Large intestine (tissue), 12 donors: Measurements from ENCODE around the gene SLC45A3. TPM values are rescaled to one million over a fixed set of nuclear protein-coding genes. Genes with fewer than 3 reads are reported as not detected.
"Not testable (repeated sequence)": the region's sequence is repeated elsewhere in the genome, so short reads cannot be mapped to it uniquely, and the experiment has no call there.

Experiments
- DNase-seq, 2 donors: peaks; one replicate each; pipeline versions ENCODE4 v3.0.0 to v3.0.0-alpha.2; 2013
- H3K27ac ChIP-seq: one replicate; pipeline ENCODE4 v1.5.1; 2013; ENCODE audit warnings: low read length
- H3K27me3 ChIP-seq: 2 replicates; pipeline ENCODE4 v1.6.1; 2013; ENCODE audit warnings: low read length; ENCODE audit not compliant: control insufficient read depth, insufficient read depth
- H3K36me3 ChIP-seq: 2 replicates; pipeline ENCODE4 v1.6.1; 2013; ENCODE audit warnings: low read length; ENCODE audit not compliant: control insufficient read depth, insufficient read depth
- H3K4me1 ChIP-seq: one replicate; pipeline ENCODE4 v1.6.1; 2013; ENCODE audit warnings: low read length; ENCODE audit not compliant: control insufficient read depth, insufficient read depth
- H3K4me3 ChIP-seq: one replicate; pipeline ENCODE4 v1.5.1; 2013; ENCODE audit warnings: low read length
- H3K9me3 ChIP-seq: one replicate; pipeline ENCODE4 v1.6.1; 2013; ENCODE audit warnings: mild to moderate bottlenecking, low read depth, low read length, moderate library complexity; ENCODE audit not compliant: control insufficient read depth
- WGBS: methylation state at CpG from one replicate; pipeline ENCODE4 v1.1.5; 2013; ENCODE audit warnings: low lambda C conversion rate; ENCODE audit not compliant: insufficient coverage; 5-methylcytosine and 5-hydroxymethylcytosine counted together
- long read RNA-seq, 11 donors: transcript quantifications; one replicate each; lab custom pipeline, GENCODE V29; 2026
- polyA plus RNA-seq: library from polyadenylated mRNA; unstranded; fragments of 120-200 nt; gene quantifications from one replicate; pipeline ENCODE4 v1.2.1, GENCODE V29; 2013

SLC45A3 gene
- polyA plus RNA-seq: 9.3 TPM
- long read RNA-seq, donor 1, partial matches to known transcripts: 0 of 3 reads
- long read RNA-seq, donor 1, other reads (novel, unspliced or antisense): 0 of 3 reads
- long read RNA-seq, donor 2: 0 reads
- long read RNA-seq, donor 3: 0 reads
- long read RNA-seq, donor 4: 0 reads
- long read RNA-seq, donor 5, partial matches to known transcripts: 0 of 2 reads
- long read RNA-seq, donor 5, other reads (novel, unspliced or antisense): 0 of 2 reads
- long read RNA-seq, donor 6: 0 reads
- long read RNA-seq, donor 7, partial matches to known transcripts: 0 of 1 reads
- long read RNA-seq, donor 7, other reads (novel, unspliced or antisense): 0 of 1 reads
- long read RNA-seq, donor 8: 0 reads
- long read RNA-seq, donor 9: 0 reads
- long read RNA-seq, donor 10: 0 reads
- long read RNA-seq, donor 11, partial matches to known transcripts: 0 of 1 reads
- long read RNA-seq, donor 11, other reads (novel, unspliced or antisense): 0 of 1 reads

GRCh38 chr1:205680073-205680851 is at the start of gene SLC45A3:
Gene SLC45A3 (minus strand): TSS chr1:205680509. CDS start chr1:205664656, 15,853 bp downstream.
- peak within 1 kb of the TSS; percentile 56 for H3K4me3 ChIP-seq
- H3K27ac ChIP-seq: peak within 1 kb of the TSS; percentile 90
- no peaks in the 10 kb centered on the region for H3K27me3 ChIP-seq
- DNase-seq: peak in 1 of 2 donors; percentile 62
- H3K36me3 ChIP-seq: no peaks in the 10 kb centered on the region
- WGBS: 0% methylated on average over 1 of the region's 86 CpGs
- no peaks in the 10 kb centered on the region for H3K9me3 ChIP-seq
- peaks cover 44% of the 10 kb centered on the region for H3K4me1 ChIP-seq

- Histone ChIP-seq H3K4me3 (no peak overlapping the region), H3K9me3 (no peaks in the 10 kb centered on the region), H3K4me1 (peaks cover 6% of the 10 kb centered on the region), H3K36me3 (peaks cover 16% of the 10 kb centered on the region), H3K27me3 (no peaks in the 10 kb centered on the region), H3K27ac (no peak overlapping the region)
- peak in 1 of 2 donors; percentile 55 for DNase-seq
- 0% methylated on average over 1 of the region's 4 CpGs for WGBS
Measured at GRCh38 chr1:205726619-205727125, 46.4 kb upstream of the SLC45A3 start.

GRCh38 chr1:205725514-205725913 is 45.2 kb upstream of the SLC45A3 start:
- DNase-seq: no peak
- H3K27ac ChIP-seq: no peak overlapping the region
- H3K36me3 ChIP-seq: peaks cover 23% of the 10 kb centered on the region
- H3K9me3 ChIP-seq: peaks cover 2% of the 10 kb centered on the region
- H3K4me1 ChIP-seq: peaks cover 6% of the 10 kb centered on the region
- 43% methylated on average over 1 of the region's 1 CpG for WGBS
- no peak overlapping the region for H3K4me3 ChIP-seq
- H3K27me3 ChIP-seq: no peaks in the 10 kb centered on the region

- peaks cover 48% of the 10 kb centered on the region for H3K36me3 ChIP-seq
- not testable (repeated sequence) for H3K9me3 ChIP-seq, H3K27ac ChIP-seq, H3K4me1 ChIP-seq, DNase-seq, H3K27me3 ChIP-seq, H3K4me3 ChIP-seq
- no CpG with 5 or more reads among the region's 2 CpGs for WGBS
Measured at GRCh38 chr1:205720740-205721139, 40.4 kb upstream of the SLC45A3 start.

GRCh38 chr1:205719762-205720161 is 39.5 kb upstream of the SLC45A3 start:
- no peak overlapping the region for H3K4me3 ChIP-seq
- H3K9me3 ChIP-seq: peaks cover 2% of the 10 kb centered on the region
- H3K36me3 ChIP-seq: peaks cover 49% of the 10 kb centered on the region
- peaks cover 6% of the 10 kb centered on the region for H3K4me1 ChIP-seq
- H3K27me3 ChIP-seq: no peaks in the 10 kb centered on the region
- DNase-seq: no peak
- H3K27ac ChIP-seq: no peak overlapping the region

GRCh38 chr1:205719015-205719414 is 38.7 kb upstream of the SLC45A3 start:
- Histone ChIP-seq H3K9me3 (peaks cover 2% of the 10 kb centered on the region), H3K4me1 (peaks cover 6% of the 10 kb centered on the region), H3K27me3 (no peaks in the 10 kb centered on the region), H3K36me3 (peaks cover 49% of the 10 kb centered on the region), H3K4me3 (no peak overlapping the region), H3K27ac (no peak overlapping the region)
- WGBS: no CpG with 5 or more reads among the region's 3 CpGs
- no peak for DNase-seq

- H3K4me3 ChIP-seq: no peak overlapping the region
- H3K27me3 ChIP-seq: no peaks in the 10 kb centered on the region
- peak overlapping the region; percentile 14 for H3K27ac ChIP-seq
- peaks cover 6% of the 10 kb centered on the region for H3K4me1 ChIP-seq
- peaks cover 43% of the 10 kb centered on the region for H3K36me3 ChIP-seq
- H3K9me3 ChIP-seq: peaks cover 2% of the 10 kb centered on the region
- WGBS: 67% methylated on average over 1 of the region's 7 CpGs
- peak in 1 of 2 donors; percentile 32 for DNase-seq
Measured at GRCh38 chr1:205716371-205717132, 36.2 kb upstream of the SLC45A3 start.

GRCh38 chr1:205715628-205716027 is 35.3 kb upstream of the SLC45A3 start:
- no peak for DNase-seq
- Histone ChIP-seq H3K36me3 (peaks cover 37% of the 10 kb centered on the region), H3K27me3 (no peaks in the 10 kb centered on the region), H3K4me3 (no peak overlapping the region), H3K27ac (no peak overlapping the region), H3K9me3 (no peaks in the 10 kb centered on the region), H3K4me1 (peaks cover 6% of the 10 kb centered on the region)
- no CpG with 5 or more reads among the region's 5 CpGs for WGBS

GRCh38 chr1:205714906-205715246 is 34.6 kb upstream of the SLC45A3 start:
- no peak overlapping the region for H3K27ac ChIP-seq
- H3K4me1 ChIP-seq: peaks cover 6% of the 10 kb centered on the region
- no peaks in the 10 kb centered on the region for H3K27me3 ChIP-seq
- 83% methylated on average over 2 of the region's 4 CpGs for WGBS
- no peak for DNase-seq
- peaks cover 31% of the 10 kb centered on the region for H3K36me3 ChIP-seq
- no peak overlapping the region for H3K4me3 ChIP-seq
- H3K9me3 ChIP-seq: no peaks in the 10 kb centered on the region
